H9 (cell line): ENCODE measurements around the gene C5orf34. TPM values are rescaled to one million over a fixed set of nuclear protein-coding genes. Genes with fewer than 3 reads are reported as not detected.

ENCODE experiments used
- DNase-seq: peaks from one replicate; pipeline ENCODE4 v3.0.0-alpha.2; 2017
- H2AFZ ChIP-seq: one replicate; pipeline ENCODE4 v1.6.1; 2013; ENCODE audit warnings: mild to moderate bottlenecking, low read length, control low read depth, moderate library complexity
- H2AK5ac ChIP-seq: 2 replicates; pipeline ENCODE4 v1.6.1; 2013; ENCODE audit warnings: low read length, control low read depth, mixed read lengths; ENCODE audit not compliant: insufficient read length
- H2BK120ac ChIP-seq: one replicate; pipeline ENCODE4 v1.6.1; 2013; ENCODE audit warnings: low read depth, mild to moderate bottlenecking, low read length, control low read depth, inconsistent platforms; ENCODE audit not compliant: poor library complexity, severe bottlenecking
- H2BK12ac ChIP-seq: 2 replicates; pipeline ENCODE4 v1.6.1; 2013; ENCODE audit warnings: low read length, control low read depth, mixed read lengths, low read depth; ENCODE audit not compliant: insufficient read length
- H2BK15ac ChIP-seq: 2 replicates; pipeline ENCODE4 v1.6.1; 2013; ENCODE audit warnings: low read depth, low read length, control low read depth
- H2BK20ac ChIP-seq: one replicate; pipeline ENCODE4 v1.6.1; 2013; ENCODE audit warnings: low read depth, mild to moderate bottlenecking, low read length, control low read depth, inconsistent platforms; ENCODE audit not compliant: poor library complexity, severe bottlenecking
- H2BK5ac ChIP-seq: 2 replicates; pipeline ENCODE4 v1.6.1; 2013; ENCODE audit warnings: low read length, control low read depth, mixed read lengths; ENCODE audit not compliant: insufficient read length
- H3K14ac ChIP-seq: 2 replicates; pipeline ENCODE4 v1.6.1; 2013; ENCODE audit warnings: low read length, control low read depth; ENCODE audit not compliant: insufficient read depth
- H3K18ac ChIP-seq: 2 replicates; pipeline ENCODE4 v1.6.1; 2013; ENCODE audit warnings: low read depth, mild to moderate bottlenecking, mixed read lengths, low read length, control low read depth; ENCODE audit not compliant: insufficient read length
- H3K23ac ChIP-seq: 2 replicates; pipeline ENCODE4 v1.6.1; 2013; ENCODE audit warnings: low read length, control low read depth, mixed read lengths, low read depth; ENCODE audit not compliant: insufficient read length
- H3K23me2 ChIP-seq: 2 replicates; pipeline ENCODE4 v1.6.1; 2013; ENCODE audit warnings: low read depth, mild to moderate bottlenecking, mixed read lengths, low read length, control low read depth; ENCODE audit not compliant: insufficient read length, poor library complexity, severe bottlenecking
- H3K27ac ChIP-seq: 2 replicates; pipeline ENCODE4 v1.5.1; 2013; ENCODE audit warnings: low read length, control low read depth, mixed read lengths, low read depth; ENCODE audit not compliant: insufficient read length
- H3K27me3 ChIP-seq: 2 replicates; pipeline ENCODE4 v1.6.1; 2013; ENCODE audit warnings: low read length, control low read depth, inconsistent platforms; ENCODE audit not compliant: insufficient read depth
- H3K4ac ChIP-seq: 2 replicates; pipeline ENCODE4 v1.6.1; 2013; ENCODE audit warnings: low read depth, mild to moderate bottlenecking, control low read depth, inconsistent platforms, low read length, moderate library complexity
- H3K4me1 ChIP-seq: 2 replicates; pipeline ENCODE4 v1.6.1; 2013; ENCODE audit warnings: low read length, control low read depth, inconsistent platforms; ENCODE audit not compliant: insufficient read depth
- H3K4me2 ChIP-seq: 2 replicates; pipeline ENCODE4 v1.6.1; 2013; ENCODE audit warnings: low read length, control low read depth, mixed read lengths; ENCODE audit not compliant: insufficient read length, insufficient read depth
- H3K56ac ChIP-seq: 2 replicates; pipeline ENCODE4 v1.6.1; 2013; ENCODE audit warnings: low read depth, mild to moderate bottlenecking, mixed read lengths, low read length, control low read depth; ENCODE audit not compliant: insufficient read length
- H3K79me1 ChIP-seq: 2 replicates; pipeline ENCODE4 v1.6.1; 2013; ENCODE audit warnings: low read depth, mild to moderate bottlenecking, moderate library complexity, low read length, control low read depth, inconsistent platforms; ENCODE audit not compliant: insufficient read depth, poor library complexity, severe bottlenecking
- H3K79me2 ChIP-seq: 2 replicates; pipeline ENCODE4 v1.6.1; 2013; ENCODE audit warnings: low read length, control low read depth, inconsistent platforms; ENCODE audit not compliant: insufficient read depth
- H3K9ac ChIP-seq: 2 replicates; pipeline ENCODE4 v1.6.1; 2013; ENCODE audit warnings: low read length, control low read depth, mixed read lengths; ENCODE audit not compliant: insufficient read length; ENCODE audit errors: extremely low read depth
- H3K9me3 ChIP-seq: one replicate; pipeline ENCODE4 v1.6.1; 2013; ENCODE audit warnings: low read depth, low read length, inconsistent platforms; ENCODE audit not compliant: control insufficient read depth
- H3T11ph ChIP-seq: one replicate; pipeline ENCODE4 v1.6.1; 2013; ENCODE audit warnings: mild to moderate bottlenecking, low read length, control low read depth, inconsistent platforms
- H4K20me1 ChIP-seq: one replicate; pipeline ENCODE4 v1.6.1; 2013; ENCODE audit not compliant: control insufficient read depth, insufficient read length, insufficient read depth
- H4K5ac ChIP-seq: 2 replicates; pipeline ENCODE4 v1.6.1; 2013; ENCODE audit warnings: low read depth, mild to moderate bottlenecking, mixed read lengths, low read length, control low read depth; ENCODE audit not compliant: insufficient read length
- H4K8ac ChIP-seq: replicated peaks from 2 replicates; pipeline ENCODE4 v1.6.1; 2013; ENCODE audit warnings: low read length, control low read depth, mixed read lengths, low read depth; ENCODE audit not compliant: insufficient read length
- H4K91ac ChIP-seq: 2 replicates; pipeline ENCODE4 v1.6.1; 2013; ENCODE audit warnings: low read depth, mild to moderate bottlenecking, moderate library complexity, mixed read lengths, low read length, control low read depth; ENCODE audit not compliant: insufficient read length
- H3K27ac Mint-ChIP-seq, 3 experiments: 2 replicates in 2 of 3; 3 replicates in 1 of 3; pipeline ENCODE4 v1.8.0; 2020 to 2021; ENCODE audit warnings: mixed read lengths in 3 of 3, mild to moderate bottlenecking in 1 of 3, moderate library complexity in 1 of 3
- H3K27me3 Mint-ChIP-seq: 2 replicates; pipeline ENCODE4 v1.8.0; 2021; ENCODE audit warnings: low read depth, mild to moderate bottlenecking, moderate library complexity, mixed read lengths
- H3K36me3 Mint-ChIP-seq, 3 experiments: 2 replicates in 2 of 3; 3 replicates in 1 of 3; pipeline ENCODE4 v1.8.0; 2020 to 2021; ENCODE audit warnings: low read depth in 3 of 3, mixed read lengths in 3 of 3; ENCODE audit not compliant: insufficient read depth in 1 of 3
- H3K4me1 Mint-ChIP-seq, 2 experiments: 2 replicates each; pipeline ENCODE4 v1.8.0; 2020; ENCODE audit warnings: mixed read lengths in 2 of 2
- H3K4me3 Mint-ChIP-seq, 2 experiments: 2 replicates in 1 of 2; 3 replicates in 1 of 2; pipeline ENCODE4 v1.8.0; 2020 to 2021; ENCODE audit warnings: mild to moderate bottlenecking in 2 of 2, mixed read lengths in 2 of 2, moderate library complexity in 1 of 2
- H3K9me3 Mint-ChIP-seq, 2 experiments: 2 replicates in 1 of 2; 3 replicates in 1 of 2; pipeline ENCODE4 v1.8.0; 2020; ENCODE audit warnings: mild to moderate bottlenecking in 2 of 2, mixed read lengths in 2 of 2, moderate library complexity in 1 of 2
- CTCF ChIP-seq: fragments of 200-600 bp; sonication (generic); conservative IDR thresholded peaks from 3 replicates; pipeline ENCODE4 v1.8.0; 2021; ENCODE audit warnings: antibody characterized with exemption, mild to moderate bottlenecking
- WGBS: extraction: QIAGEN DNeasy Blood & Tissue Kit; methylation state at CpG from one replicate; pipeline ENCODE4 v1.1.7; 2013; ENCODE audit warnings: missing lambda C conversion rate, low lambda C conversion rate, mixed read lengths; ENCODE audit not compliant: insufficient read length; ENCODE audit errors: extremely low coverage; 5-methylcytosine and 5-hydroxymethylcytosine counted together
- total RNA-seq: library from RNA; stranded (reverse); gene quantifications from 2 replicates; pipeline ENCODE4 v1.2.1, GENCODE V29; 2021

The C5orf34 gene
- total RNA-seq, 1 experiment from 2014 or later = 7.7 TPM

GRCh38 chr5:43530648-43531047 lies 15.7 kb upstream of the C5orf34 start:
- Histone ChIP-seq H3K23me2 (no peaks in the 10 kb centered on the region), H3K79me2 (no peaks in the 10 kb centered on the region), H3K27ac (no peak overlapping the region), H4K5ac (no peak overlapping the region), H3K56ac (no peak overlapping the region), H3K79me1 (no peaks in the 10 kb centered on the region), H2AK5ac (no peak overlapping the region), H2BK5ac (no peak overlapping the region), H2BK20ac (no peak overlapping the region), H2BK15ac (no peak overlapping the region), H3K18ac (no peak overlapping the region), H3K9me3 (no peaks in the 10 kb centered on the region), H4K91ac (no peak overlapping the region), H2BK120ac (no peak overlapping the region), H3K14ac (no peak overlapping the region), H4K20me1 (no peaks in the 10 kb centered on the region), H3K4ac (no peak overlapping the region), H3K27me3 (no peaks in the 10 kb centered on the region), H2BK12ac (no peak overlapping the region), H3K4me1 (no peaks in the 10 kb centered on the region), H3K9ac (no peak overlapping the region), H4K8ac (no peak overlapping the region), H2AFZ (no peak overlapping the region), H3T11ph (no peak overlapping the region), H3K4me2 (no peak overlapping the region), H3K23ac (no peak overlapping the region)
- Mint-ChIP-seq H3K27ac (no peak overlapping the region), H3K4me3 (no peak overlapping the region), H3K9me3 (no peaks in the 10 kb centered on the region), H3K36me3 (peaks cover 31 to 84% (median 82%) of the 10 kb centered on the region in 3 experiments; a peak in 6 of 7 replicates), H3K27me3 (no peaks in the 10 kb centered on the region), H3K4me1 (no peaks in the 10 kb centered on the region)
- WGBS = no CpG with 5 or more reads among the region's 2 CpGs
- no peak for DNase-seq
- no peak for TF ChIP-seq CTCF
